WTC11 (cell line): ENCODE data around the gene GNS. TPM values are rescaled to one million over a fixed set of nuclear protein-coding genes. Genes with fewer than 3 reads are reported as not detected.

ENCODE experiments used
- ATAC-seq: fragments of 200-7000 bp; cut with Tn5 transposase; 2 replicates; pipeline ENCODE4 v1.10.0; 2021; ENCODE audit warnings: mild to moderate bottlenecking, moderate library complexity
- CTCF ChIA-PET: fragments of 300-600 bp; sonication (Branson Sonifier 250); formaldehyde crosslinking; loops from one replicate; lab custom pipeline; 2021; ENCODE audit warnings: antibody characterized with exemption; lab: Charles Lee
- POLR2A ChIA-PET: fragments of 350-600 bp; sonication (Branson Sonifier 250); formaldehyde crosslinking; loops from one replicate; lab custom pipeline; 2021; ENCODE audit warnings: antibody characterized with exemption; lab: Charles Lee
- DNase-seq: peaks from one replicate; pipeline ENCODE4 v3.0.0; 2021; ENCODE audit warnings: low spot score
- H3K27ac Mint-ChIP-seq: 2 replicates; pipeline ENCODE4 v1.8.0; 2021; ENCODE audit warnings: mixed read lengths
- H3K27me3 Mint-ChIP-seq: 2 replicates; pipeline ENCODE4 v1.8.0; 2021; ENCODE audit warnings: low read depth, mild to moderate bottlenecking, moderate library complexity, mixed read lengths
- H3K36me3 Mint-ChIP-seq: 2 replicates; pipeline ENCODE4 v1.8.0; 2021; ENCODE audit warnings: mixed read lengths
- H3K4me1 Mint-ChIP-seq: 2 replicates; pipeline ENCODE4 v1.8.0; 2022; ENCODE audit warnings: mixed read lengths
- H3K4me3 Mint-ChIP-seq: 2 replicates; pipeline ENCODE4 v1.8.0; 2021; ENCODE audit warnings: mild to moderate bottlenecking, moderate library complexity, mixed read lengths
- H3K9me3 Mint-ChIP-seq: 2 replicates; pipeline ENCODE4 v1.8.0; 2021; ENCODE audit warnings: mixed read lengths
- ATF3 ChIP-seq: sonication (generic); formaldehyde crosslinking; conservative IDR thresholded peaks from 2 replicates; pipeline ENCODE4 v1.8.1; 2022; ENCODE audit warnings: mild to moderate bottlenecking, missing genetic modification reagents
- FOXP1 ChIP-seq: sonication (generic); formaldehyde crosslinking; IDR thresholded peaks from 2 replicates; pipeline ENCODE4 v1.8.0; 2022; ENCODE audit warnings: missing genetic modification reagents, mild to moderate bottlenecking, moderate library complexity, borderline replicate concordance
- GTF2I ChIP-seq: fragments of 250-450 bp; sonication (Bioruptor Pico); conservative IDR thresholded peaks from 2 replicates; pipeline ENCODE4 v1.4.0; 2021; ENCODE audit warnings: mild to moderate bottlenecking
- NFE2L1 ChIP-seq: sonication (generic); formaldehyde crosslinking; IDR thresholded peaks from 2 replicates; pipeline ENCODE4 v1.8.1; 2023; ENCODE audit warnings: missing genetic modification reagents
- PRRX2 ChIP-seq: fragments of 250-450 bp; sonication (Bioruptor Pico); IDR thresholded peaks from 2 replicates; pipeline ENCODE4 v1.8.0; 2021; ENCODE audit warnings: mild to moderate bottlenecking
- SMAD4 ChIP-seq: sonication (generic); formaldehyde crosslinking; IDR thresholded peaks from 2 replicates; pipeline ENCODE4 v1.8.0; 2022; ENCODE audit warnings: mild to moderate bottlenecking, missing genetic modification reagents
- SP1 ChIP-seq: sonication (generic); formaldehyde crosslinking; conservative IDR thresholded peaks from 2 replicates; pipeline ENCODE4 v1.8.1; 2022; ENCODE audit warnings: missing genetic modification reagents
- TEAD1 ChIP-seq: sonication (generic); formaldehyde crosslinking; IDR thresholded peaks from 2 replicates; pipeline ENCODE4 v1.8.0; 2022; ENCODE audit warnings: mild to moderate bottlenecking, missing genetic modification reagents
- TP53 ChIP-seq: sonication (generic); formaldehyde crosslinking; IDR thresholded peaks from 2 replicates; pipeline ENCODE4 v1.8.1; 2023; ENCODE audit warnings: mild to moderate bottlenecking, missing genetic modification reagents
- ZNF281 ChIP-seq: sonication (generic); formaldehyde crosslinking; IDR thresholded peaks from 2 replicates; pipeline ENCODE4 v1.8.0; 2023; ENCODE audit warnings: mild to moderate bottlenecking, missing genetic modification reagents
- ZNF317 ChIP-seq: sonication (generic); formaldehyde crosslinking; IDR thresholded peaks from 2 replicates; pipeline ENCODE4 v1.8.1; 2023; ENCODE audit warnings: low read depth, mild to moderate bottlenecking, moderate library complexity, missing genetic modification reagents, borderline replicate concordance
- ZNF396 ChIP-seq: fragments of 250-450 bp; sonication (Bioruptor Pico); IDR thresholded peaks from 2 replicates; pipeline ENCODE4 v1.8.0; 2021; ENCODE audit warnings: mild to moderate bottlenecking, moderate library complexity, borderline replicate concordance
- total RNA-seq: library from RNA; stranded (reverse); gene quantifications from 3 replicates; pipeline ENCODE4 v1.2.3, GENCODE V29; 2021
- TF ChIP-seq, protein P1 (sequence below): sonication (generic); formaldehyde crosslinking; IDR thresholded peaks from 2 replicates; pipeline ENCODE4 v1.8.0; 2022; ENCODE audit warnings: mild to moderate bottlenecking, missing genetic modification reagents
- TF ChIP-seq, protein P2 (sequence below): fragments of 250-450 bp; sonication (Bioruptor Pico); IDR thresholded peaks from 2 replicates; pipeline ENCODE4 v1.9.0; 2021; ENCODE audit warnings: mild to moderate bottlenecking, borderline replicate concordance
- TF ChIP-seq, protein P3 (sequence below): fragments of 250-450 bp; sonication (Bioruptor Pico); IDR thresholded peaks from 2 replicates; pipeline ENCODE4 v1.9.0; 2021; ENCODE audit warnings: mild to moderate bottlenecking
- TF ChIP-seq, protein P4 (sequence below): sonication (generic); formaldehyde crosslinking; IDR thresholded peaks from 2 replicates; pipeline ENCODE4 v1.8.1; 2022; ENCODE audit warnings: missing genetic modification reagents, borderline replicate concordance
- TF ChIP-seq, protein P5 (sequence below): sonication (generic); formaldehyde crosslinking; IDR thresholded peaks from 2 replicates; pipeline ENCODE4 v1.8.0; 2023; ENCODE audit warnings: missing genetic modification reagents, mild to moderate bottlenecking, borderline replicate concordance

GNS gene
- total RNA-seq, 1 experiment from 2014 or later: 24.7 TPM

DNA sequence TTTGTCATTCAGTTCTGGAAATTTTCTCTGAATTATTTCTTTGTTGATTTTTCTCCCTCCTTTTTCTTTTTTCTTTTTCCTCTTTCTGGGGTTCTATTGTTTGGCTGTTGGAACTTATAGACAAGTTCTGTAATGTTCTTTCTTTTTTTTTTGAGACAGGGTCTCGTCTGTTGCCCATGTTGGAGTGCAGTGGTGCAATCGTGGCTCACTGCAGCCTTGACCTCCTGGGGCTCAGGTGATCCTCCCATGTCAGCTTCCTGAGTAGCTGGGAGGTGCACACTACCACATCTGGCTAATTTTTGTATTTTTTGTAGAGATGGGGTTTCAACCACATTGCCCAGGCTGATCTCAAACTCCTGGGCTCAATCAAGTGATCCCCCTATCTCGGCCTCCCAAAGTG, 35.1 kb upstream of the GNS start (continued):
- TF ChIP-seq ZNF281 (CRISPR knock-in tag) (no peak), SMAD4 (CRISPR knock-in tag) (no peak), ATF3 (CRISPR knock-in tag) (no peak), TP53 (no peak), ZNF317 (CRISPR knock-in tag) (no peak)
- TF ChIP-seq, protein P1, sequence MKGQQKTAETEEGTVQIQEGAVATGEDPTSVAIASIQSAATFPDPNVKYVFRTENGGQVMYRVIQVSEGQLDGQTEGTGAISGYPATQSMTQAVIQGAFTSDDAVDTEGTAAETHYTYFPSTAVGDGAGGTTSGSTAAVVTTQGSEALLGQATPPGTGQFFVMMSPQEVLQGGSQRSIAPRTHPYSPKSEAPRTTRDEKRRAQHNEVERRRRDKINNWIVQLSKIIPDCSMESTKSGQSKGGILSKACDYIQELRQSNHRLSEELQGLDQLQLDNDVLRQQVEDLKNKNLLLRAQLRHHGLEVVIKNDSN (CRISPR knock-in tag): no peak
- TF ChIP-seq, protein P2, sequence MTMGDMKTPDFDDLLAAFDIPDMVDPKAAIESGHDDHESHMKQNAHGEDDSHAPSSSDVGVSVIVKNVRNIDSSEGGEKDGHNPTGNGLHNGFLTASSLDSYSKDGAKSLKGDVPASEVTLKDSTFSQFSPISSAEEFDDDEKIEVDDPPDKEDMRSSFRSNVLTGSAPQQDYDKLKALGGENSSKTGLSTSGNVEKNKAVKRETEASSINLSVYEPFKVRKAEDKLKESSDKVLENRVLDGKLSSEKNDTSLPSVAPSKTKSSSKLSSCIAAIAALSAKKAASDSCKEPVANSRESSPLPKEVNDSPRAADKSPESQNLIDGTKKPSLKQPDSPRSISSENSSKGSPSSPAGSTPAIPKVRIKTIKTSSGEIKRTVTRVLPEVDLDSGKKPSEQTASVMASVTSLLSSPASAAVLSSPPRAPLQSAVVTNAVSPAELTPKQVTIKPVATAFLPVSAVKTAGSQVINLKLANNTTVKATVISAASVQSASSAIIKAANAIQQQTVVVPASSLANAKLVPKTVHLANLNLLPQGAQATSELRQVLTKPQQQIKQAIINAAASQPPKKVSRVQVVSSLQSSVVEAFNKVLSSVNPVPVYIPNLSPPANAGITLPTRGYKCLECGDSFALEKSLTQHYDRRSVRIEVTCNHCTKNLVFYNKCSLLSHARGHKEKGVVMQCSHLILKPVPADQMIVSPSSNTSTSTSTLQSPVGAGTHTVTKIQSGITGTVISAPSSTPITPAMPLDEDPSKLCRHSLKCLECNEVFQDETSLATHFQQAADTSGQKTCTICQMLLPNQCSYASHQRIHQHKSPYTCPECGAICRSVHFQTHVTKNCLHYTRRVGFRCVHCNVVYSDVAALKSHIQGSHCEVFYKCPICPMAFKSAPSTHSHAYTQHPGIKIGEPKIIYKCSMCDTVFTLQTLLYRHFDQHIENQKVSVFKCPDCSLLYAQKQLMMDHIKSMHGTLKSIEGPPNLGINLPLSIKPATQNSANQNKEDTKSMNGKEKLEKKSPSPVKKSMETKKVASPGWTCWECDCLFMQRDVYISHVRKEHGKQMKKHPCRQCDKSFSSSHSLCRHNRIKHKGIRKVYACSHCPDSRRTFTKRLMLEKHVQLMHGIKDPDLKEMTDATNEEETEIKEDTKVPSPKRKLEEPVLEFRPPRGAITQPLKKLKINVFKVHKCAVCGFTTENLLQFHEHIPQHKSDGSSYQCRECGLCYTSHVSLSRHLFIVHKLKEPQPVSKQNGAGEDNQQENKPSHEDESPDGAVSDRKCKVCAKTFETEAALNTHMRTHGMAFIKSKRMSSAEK (CRISPR knock-in tag): no peak
- TF ChIP-seq, all 79 proteins: peak for 0

DNA sequence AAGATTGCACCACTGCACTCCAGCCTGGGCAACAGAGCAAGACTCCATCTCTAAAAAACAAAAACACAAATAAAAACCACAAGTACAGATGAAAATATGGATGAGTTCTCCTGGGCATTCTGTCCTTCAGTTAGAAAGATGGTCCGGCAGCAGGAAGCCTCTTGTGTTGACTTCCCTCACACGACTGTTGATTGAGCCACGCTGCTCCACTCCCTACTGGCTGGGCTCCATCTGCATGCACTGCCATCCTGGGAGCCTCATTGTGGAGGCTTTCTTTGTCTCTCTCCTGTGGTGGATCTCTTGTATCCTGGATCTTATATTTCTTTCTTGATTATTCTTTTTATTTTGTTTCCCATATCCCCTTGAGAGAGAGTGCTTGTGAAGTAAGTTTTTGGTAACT, 34.4 kb upstream of the GNS start:
- no peaks in the 10 kb centered on the region for H3K27me3 Mint-ChIP-seq
- no peak overlapping the region for H3K4me3 Mint-ChIP-seq
- H3K4me1 Mint-ChIP-seq: peaks cover 10% of the 10 kb centered on the region; the same call in 1 of the 2 replicates
- peak; percentile 66 for ATAC-seq
- no peaks in the 10 kb centered on the region for H3K36me3 Mint-ChIP-seq
- CTCF ChIA-PET: interaction anchor here (1.2 to 2.7 kb wide), 2 partner anchors 8 to 12 kb away, joined by 3 to 20 read pairs; no protein-coding TSS in a partner anchor
- POLR2A ChIA-PET: no interaction called here
- no peaks in the 10 kb centered on the region for H3K9me3 Mint-ChIP-seq
- no peak for DNase-seq
- H3K27ac Mint-ChIP-seq: no peak overlapping the region
- TF ChIP-seq, protein P3, sequence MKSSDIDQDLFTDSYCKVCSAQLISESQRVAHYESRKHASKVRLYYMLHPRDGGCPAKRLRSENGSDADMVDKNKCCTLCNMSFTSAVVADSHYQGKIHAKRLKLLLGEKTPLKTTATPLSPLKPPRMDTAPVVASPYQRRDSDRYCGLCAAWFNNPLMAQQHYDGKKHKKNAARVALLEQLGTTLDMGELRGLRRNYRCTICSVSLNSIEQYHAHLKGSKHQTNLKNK (CRISPR knock-in tag): no peak
- TF ChIP-seq, protein P4, sequence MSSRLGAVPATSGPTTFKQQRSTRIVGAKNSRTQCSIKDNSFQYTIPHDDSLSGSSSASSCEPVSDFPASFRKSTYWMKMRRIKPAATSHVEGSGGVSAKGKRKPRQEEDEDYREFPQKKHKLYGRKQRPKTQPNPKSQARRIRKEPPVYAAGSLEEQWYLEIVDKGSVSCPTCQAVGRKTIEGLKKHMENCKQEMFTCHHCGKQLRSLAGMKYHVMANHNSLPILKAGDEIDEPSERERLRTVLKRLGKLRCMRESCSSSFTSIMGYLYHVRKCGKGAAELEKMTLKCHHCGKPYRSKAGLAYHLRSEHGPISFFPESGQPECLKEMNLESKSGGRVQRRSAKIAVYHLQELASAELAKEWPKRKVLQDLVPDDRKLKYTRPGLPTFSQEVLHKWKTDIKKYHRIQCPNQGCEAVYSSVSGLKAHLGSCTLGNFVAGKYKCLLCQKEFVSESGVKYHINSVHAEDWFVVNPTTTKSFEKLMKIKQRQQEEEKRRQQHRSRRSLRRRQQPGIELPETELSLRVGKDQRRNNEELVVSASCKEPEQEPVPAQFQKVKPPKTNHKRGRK: no peak
- TF ChIP-seq ZNF396 (CRISPR knock-in tag) (no peak), PRRX2 (CRISPR knock-in tag) (no peak), FOXP1 (CRISPR knock-in tag) (no peak), SP1 (CRISPR knock-in tag) (no peak), GTF2I (CRISPR knock-in tag) (no peak), NFE2L1 (CRISPR knock-in tag) (no peak), TEAD1 (no peak)
- TF ChIP-seq, protein P1 (CRISPR knock-in tag): no peak
- TF ChIP-seq, protein P5, sequence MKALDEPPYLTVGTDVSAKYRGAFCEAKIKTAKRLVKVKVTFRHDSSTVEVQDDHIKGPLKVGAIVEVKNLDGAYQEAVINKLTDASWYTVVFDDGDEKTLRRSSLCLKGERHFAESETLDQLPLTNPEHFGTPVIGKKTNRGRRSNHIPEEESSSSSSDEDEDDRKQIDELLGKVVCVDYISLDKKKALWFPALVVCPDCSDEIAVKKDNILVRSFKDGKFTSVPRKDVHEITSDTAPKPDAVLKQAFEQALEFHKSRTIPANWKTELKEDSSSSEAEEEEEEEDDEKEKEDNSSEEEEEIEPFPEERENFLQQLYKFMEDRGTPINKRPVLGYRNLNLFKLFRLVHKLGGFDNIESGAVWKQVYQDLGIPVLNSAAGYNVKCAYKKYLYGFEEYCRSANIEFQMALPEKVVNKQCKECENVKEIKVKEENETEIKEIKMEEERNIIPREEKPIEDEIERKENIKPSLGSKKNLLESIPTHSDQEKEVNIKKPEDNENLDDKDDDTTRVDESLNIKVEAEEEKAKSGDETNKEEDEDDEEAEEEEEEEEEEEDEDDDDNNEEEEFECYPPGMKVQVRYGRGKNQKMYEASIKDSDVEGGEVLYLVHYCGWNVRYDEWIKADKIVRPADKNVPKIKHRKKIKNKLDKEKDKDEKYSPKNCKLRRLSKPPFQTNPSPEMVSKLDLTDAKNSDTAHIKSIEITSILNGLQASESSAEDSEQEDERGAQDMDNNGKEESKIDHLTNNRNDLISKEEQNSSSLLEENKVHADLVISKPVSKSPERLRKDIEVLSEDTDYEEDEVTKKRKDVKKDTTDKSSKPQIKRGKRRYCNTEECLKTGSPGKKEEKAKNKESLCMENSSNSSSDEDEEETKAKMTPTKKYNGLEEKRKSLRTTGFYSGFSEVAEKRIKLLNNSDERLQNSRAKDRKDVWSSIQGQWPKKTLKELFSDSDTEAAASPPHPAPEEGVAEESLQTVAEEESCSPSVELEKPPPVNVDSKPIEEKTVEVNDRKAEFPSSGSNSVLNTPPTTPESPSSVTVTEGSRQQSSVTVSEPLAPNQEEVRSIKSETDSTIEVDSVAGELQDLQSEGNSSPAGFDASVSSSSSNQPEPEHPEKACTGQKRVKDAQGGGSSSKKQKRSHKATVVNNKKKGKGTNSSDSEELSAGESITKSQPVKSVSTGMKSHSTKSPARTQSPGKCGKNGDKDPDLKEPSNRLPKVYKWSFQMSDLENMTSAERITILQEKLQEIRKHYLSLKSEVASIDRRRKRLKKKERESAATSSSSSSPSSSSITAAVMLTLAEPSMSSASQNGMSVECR (CRISPR knock-in tag): no peak
